Measurements from ENCODE around the gene SNRPA.
"Not testable (repeated sequence)": the region's sequence is repeated elsewhere in the genome, so short reads cannot be mapped to it uniquely, and the experiment has no call there.

SNRPA gene

GRCh38 chr19:40777937-40778705 is 27.1 kb downstream of the SNRPA start, which contains the start of gene RAB4B:
Gene RAB4B, plus strand, starts transcription at chr19:40778247. Its CDS starts 129 bp downstream, at chr19:40778376.
- peak; percentile 100 for DNase-seq (ENCODE audit: low read depth)

- DNase-seq (ENCODE audit: low read depth): no peak
These were observed 27.8 kb downstream of the SNRPA start for GRCh38 chr19:40778706-40779284.

- DNase-seq (ENCODE audit: low read depth): no peak
These were observed 29.6 kb downstream of the SNRPA start for GRCh38 chr19:40780582-40780981.

GRCh38 chr19:40781140-40781539 is 30.1 kb downstream of the SNRPA start:
- DNase-seq (ENCODE audit: low read depth): no peak

- DNase-seq (ENCODE audit: low read depth): no peak
These were observed 32.7 kb downstream of the SNRPA start for GRCh38 chr19:40783711-40784110.

GRCh38 chr19:40784146-40784545 is 33.1 kb downstream of the SNRPA start:
- not testable (repeated sequence) for DNase-seq (ENCODE audit: low read depth)

GRCh38 chr19:40785526-40785925 is 34.5 kb downstream of the SNRPA start:
- DNase-seq (ENCODE audit: low read depth): no peak

GRCh38 chr19:40786060-40787037 is 35.3 kb downstream of the SNRPA start:
- DNase-seq (ENCODE audit: low read depth): no peak

- no peak for DNase-seq (ENCODE audit: low read depth)
These were observed 40.3 kb downstream of the SNRPA start for GRCh38 chr19:40791349-40791748.

GRCh38 chr19:40791996-40792395 is 41.0 kb downstream of the SNRPA start:
- DNase-seq (ENCODE audit: low read depth): no peak

- no peak for DNase-seq (ENCODE audit: low read depth)
These were observed 46.4 kb downstream of the SNRPA start for GRCh38 chr19:40797166-40797962.

- peak; percentile 59 for DNase-seq (ENCODE audit: low read depth)
These were observed 47.1 kb downstream of the SNRPA start for GRCh38 chr19:40797963-40798682.

- DNase-seq (ENCODE audit: low read depth): peak; percentile 100
These were observed 47.9 kb downstream of the SNRPA start, which contains the start of gene EGLN2 for GRCh38 chr19:40798683-40799557. Gene EGLN2, plus strand, starts transcription at chr19:40799191. Its CDS starts 1,382 bp downstream, at chr19:40800573.

GRCh38 chr19:40799558-40800338 is 48.7 kb downstream of the SNRPA start:
- DNase-seq (ENCODE audit: low read depth): no peak

- DNase-seq (ENCODE audit: low read depth): no peak
These were observed 49.5 kb downstream of the SNRPA start for GRCh38 chr19:40800339-40800996.

GRCh38 chr19:40800997-40801377 is 50.0 kb downstream of the SNRPA start:
- DNase-seq (ENCODE audit: low read depth): no peak

- DNase-seq (ENCODE audit: low read depth): no peak
These were observed 50.7 kb downstream of the SNRPA start for GRCh38 chr19:40801426-40802299.

All from T-helper 22 cell (primary cell).